GM12801 (cell line): ENCODE measurements around the gene RHOU.

Source experiments
- CTCF ChIP-seq: IDR thresholded peaks from one replicate; pipeline ENCODE4 v1.5.1; 2011; ENCODE audit warnings: control low read depth; ENCODE audit not compliant: insufficient read length; ENCODE audit errors: extremely low read depth

Gene RHOU

DNA sequence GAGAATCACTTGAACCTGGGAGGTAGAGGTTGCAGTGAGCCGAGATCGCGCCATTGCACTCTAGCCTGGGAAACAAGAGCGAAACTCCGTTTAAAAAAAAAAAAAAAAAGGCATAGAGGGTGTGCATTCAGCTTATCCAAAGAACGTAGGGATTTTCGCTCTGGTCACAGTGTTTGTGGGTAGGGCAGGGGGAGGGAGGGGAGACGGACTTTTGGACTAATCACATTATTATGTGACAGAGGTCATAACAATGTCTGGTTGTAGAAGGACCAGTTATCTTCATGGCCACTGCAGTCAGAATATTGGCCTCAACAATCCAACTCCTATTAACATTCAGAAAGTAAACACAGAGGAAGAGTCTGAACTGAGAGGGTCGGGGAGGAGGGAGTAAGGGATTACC lies 25.7 kb downstream of the RHOU start:
- no peak for TF ChIP-seq CTCF

DNA sequence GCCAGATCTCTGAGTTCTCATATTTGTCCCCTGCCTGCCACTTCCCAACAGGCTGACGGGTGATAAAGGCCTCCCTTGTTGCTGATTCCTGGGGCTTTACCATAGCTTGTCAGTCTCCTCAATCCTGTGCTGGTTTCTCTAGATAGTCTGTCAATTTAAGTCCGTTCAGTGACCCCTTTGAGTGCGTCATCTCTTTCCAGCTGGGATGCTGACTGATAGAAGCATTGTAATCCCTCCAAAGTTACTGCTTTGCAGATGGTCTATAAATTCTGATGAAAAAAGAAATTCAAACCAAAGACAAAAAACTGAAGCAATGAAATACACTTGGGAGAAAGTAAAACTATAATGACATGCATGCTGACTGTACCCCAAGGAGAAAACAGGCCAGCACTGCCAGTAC lies 28.3 kb downstream of the RHOU start:
- TF ChIP-seq CTCF = no peak

GRCh38 chr1:228765168-228765946 lies 30.1 kb downstream of the RHOU start:
- no peak for TF ChIP-seq CTCF

DNA sequence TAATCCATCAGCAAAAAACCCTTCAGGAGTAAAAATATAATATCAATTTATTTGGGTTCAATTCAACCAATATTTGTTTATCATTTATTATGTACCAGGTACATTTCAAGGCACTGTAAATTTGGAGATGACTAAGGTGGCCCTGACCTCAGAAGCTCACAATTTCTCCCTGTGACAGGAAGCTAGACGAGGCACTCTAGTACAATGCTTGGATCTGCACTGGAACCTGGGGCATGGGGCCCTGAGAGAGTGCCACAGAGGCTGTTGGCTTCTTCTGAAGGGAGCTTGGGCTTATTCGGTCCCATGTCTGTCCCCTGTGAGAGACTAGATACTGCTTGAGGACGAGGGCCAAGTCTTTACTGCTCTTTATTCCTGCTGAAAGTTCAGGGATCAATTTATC lies 31.5 kb downstream of the RHOU start:
- TF ChIP-seq CTCF = no peak

DNA sequence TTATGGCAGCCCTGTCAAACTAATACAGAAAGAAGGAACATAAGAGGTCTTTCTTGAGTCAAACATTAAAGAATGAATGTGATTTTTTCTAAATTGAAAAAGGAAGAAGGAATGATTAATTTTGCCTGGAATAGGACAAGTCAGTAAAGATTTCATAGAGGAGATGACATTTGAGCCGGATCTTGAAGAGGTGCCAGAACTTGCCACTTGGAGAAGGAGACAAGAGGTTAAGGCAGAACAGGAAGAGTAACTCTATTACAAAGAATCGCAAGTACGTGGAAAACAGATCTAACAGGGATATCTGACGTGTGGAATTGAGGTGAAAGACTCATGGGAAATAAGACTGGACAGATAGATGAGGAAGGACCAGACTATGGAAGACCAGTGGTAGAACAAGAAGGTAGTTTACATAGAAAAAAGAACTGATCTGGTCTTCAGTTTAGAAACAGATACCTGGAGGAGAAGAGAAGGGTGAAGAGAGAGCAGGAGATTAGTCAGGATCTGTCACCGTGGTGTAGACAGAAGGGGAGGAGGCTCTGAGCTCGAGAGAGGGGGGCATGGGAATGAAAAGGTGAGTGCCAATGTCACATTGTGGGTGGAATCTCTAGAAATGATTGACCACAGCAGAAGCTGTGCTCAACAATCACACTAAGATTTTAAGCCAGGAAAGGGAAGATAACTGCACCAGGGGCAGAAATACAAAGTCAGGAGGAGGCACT lies 32.5 kb downstream of the RHOU start:
- no peak for TF ChIP-seq CTCF

DNA sequence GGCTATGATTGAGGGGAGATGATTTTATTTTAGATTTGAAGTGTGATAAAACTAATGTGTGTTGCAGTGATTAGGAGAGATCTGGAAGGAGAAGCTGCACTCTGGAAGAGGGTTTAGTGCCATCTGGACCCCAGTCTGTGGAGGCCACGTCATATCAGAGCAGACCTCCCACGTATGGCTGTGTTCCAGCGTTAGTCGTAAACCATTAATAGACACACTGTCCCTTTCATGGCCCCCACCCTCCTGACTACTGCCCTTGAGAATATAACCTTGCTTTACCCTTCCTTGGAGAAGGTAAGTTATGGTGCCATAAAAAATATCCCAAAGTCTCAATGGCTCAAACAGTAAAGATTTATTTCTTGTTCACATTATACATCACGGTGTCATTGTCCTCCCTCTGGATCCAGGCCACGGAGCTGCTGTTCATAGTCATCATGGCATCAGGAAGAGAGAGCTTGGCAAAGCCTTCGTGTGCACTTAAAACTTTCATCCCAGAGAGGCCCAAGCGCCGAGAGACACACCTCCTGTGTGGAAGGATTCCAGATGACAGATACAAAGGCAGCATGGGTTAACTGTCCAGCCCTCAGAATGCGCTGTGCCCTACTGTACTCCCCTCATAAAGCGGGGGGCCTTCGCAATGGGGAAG lies 33.2 kb downstream of the RHOU start:
- no peak for TF ChIP-seq CTCF

DNA sequence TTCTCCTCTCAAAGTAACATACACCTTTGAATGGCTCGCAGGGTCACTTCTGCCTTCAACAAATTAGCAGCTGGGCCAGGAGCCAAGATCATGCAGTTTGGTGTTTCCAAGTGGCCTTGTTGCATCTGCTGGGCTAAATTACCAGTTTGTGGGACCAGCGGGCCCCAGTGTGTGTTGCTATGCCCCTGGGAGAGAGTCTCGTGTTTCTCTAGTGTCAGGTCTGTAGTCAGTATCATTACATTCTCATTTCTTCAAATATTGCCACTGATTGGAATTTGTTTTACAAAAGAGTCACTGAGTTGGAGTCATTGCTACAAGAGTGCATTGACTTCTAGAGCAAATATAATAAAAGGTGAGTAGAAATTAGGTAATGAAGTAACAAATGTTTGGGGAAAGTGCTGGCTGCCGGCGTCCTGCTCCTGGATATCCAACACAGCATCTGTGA lies 35.5 kb downstream of the RHOU start:
- no peak for TF ChIP-seq CTCF
